CD4-positive, alpha-beta T cell (primary cell): Measurements from ENCODE around the gene CAPN15. TPM values are rescaled to one million over a fixed set of nuclear protein-coding genes. Genes with fewer than 3 reads are reported as not detected.

Experiments
- ATAC-seq: fragments of 200-7000 bp; cut with Tn5 transposase; one replicate; pipeline ENCODE4 v1.10.0; 2022; ENCODE audit warnings: mild to moderate bottlenecking; ENCODE audit not compliant: poor library complexity
- CTCF ChIA-PET: fragments of 350-600 bp; sonication (Branson Sonifier 250); formaldehyde crosslinking; loops from one replicate; lab custom pipeline; 2021; ENCODE audit warnings: antibody characterized with exemption, inconsistent platforms; lab: Charles Lee
- POLR2A ChIA-PET: fragments of 350-600 bp; sonication (Branson Sonifier 250); formaldehyde crosslinking; loops from one replicate; lab custom pipeline; 2021; ENCODE audit warnings: antibody characterized with exemption, inconsistent platforms; lab: Charles Lee
- DNase-seq, 14 experiments: peaks; one replicate each; pipeline ENCODE4 v3.0.0-alpha.2; 2013 to 2020; ENCODE audit warnings: mixed read lengths in 2 of 14
- H3K27ac ChIP-seq, 2 donors: one replicate each; pipeline versions ENCODE4 v1.5.1 to v1.7.0; 2013; ENCODE audit warnings: low read length in 2 of 2, low read depth in 1 of 2, mild to moderate bottlenecking in 1 of 2
- H3K27me3 ChIP-seq, 2 experiments: 1 replicate in 1 of 2; 2 replicates in 1 of 2; pipeline versions ENCODE4 v1.6.1 to v1.7.0; 2013; ENCODE audit warnings: low read length in 2 of 2, control low read depth in 1 of 2, mild to moderate bottlenecking in 1 of 2, moderate library complexity in 1 of 2; ENCODE audit not compliant: insufficient read depth in 2 of 2, control insufficient read depth in 1 of 2
- H3K36me3 ChIP-seq: one replicate; pipeline ENCODE4 v1.6.1; 2013; ENCODE audit warnings: low read length, control low read depth; ENCODE audit not compliant: insufficient read depth
- H3K4me1 ChIP-seq: one replicate; pipeline ENCODE4 v1.6.1; 2013; ENCODE audit warnings: low read length, control low read depth; ENCODE audit not compliant: insufficient read depth
- H3K4me3 ChIP-seq: one replicate; pipeline ENCODE4 v1.5.1; 2013; ENCODE audit warnings: mild to moderate bottlenecking, low read length, moderate library complexity
- H3K9me3 ChIP-seq, 2 experiments: 1 replicate in 1 of 2; 2 replicates in 1 of 2; pipeline versions ENCODE4 v1.6.1 to v1.7.0; 2013; ENCODE audit warnings: low read length in 2 of 2, mild to moderate bottlenecking in 2 of 2, control low read depth in 1 of 2, moderate library complexity in 1 of 2; ENCODE audit not compliant: control insufficient read depth in 1 of 2, insufficient read depth in 1 of 2
- H3K27ac Mint-ChIP-seq: one replicate; pipeline ENCODE4 v1.8.0; 2020; ENCODE audit warnings: mixed read lengths
- H3K27me3 Mint-ChIP-seq: one replicate; pipeline ENCODE4 v1.8.0; 2021; ENCODE audit warnings: mixed read lengths
- H3K36me3 Mint-ChIP-seq: one replicate; pipeline ENCODE4 v1.8.0; 2021; ENCODE audit warnings: low read depth, mixed read lengths
- H3K4me1 Mint-ChIP-seq: one replicate; pipeline ENCODE4 v1.8.0; 2021; ENCODE audit warnings: low read depth, mixed read lengths
- H3K4me3 Mint-ChIP-seq: one replicate; pipeline ENCODE4 v1.8.0; 2020; ENCODE audit warnings: mild to moderate bottlenecking, mixed read lengths
- H3K9me3 Mint-ChIP-seq: one replicate; pipeline ENCODE4 v1.8.0; 2020; ENCODE audit warnings: mixed read lengths
- CTCF ChIP-seq: fragments of 200-600 bp; IDR thresholded peaks from one replicate; pipeline ENCODE4 v1.8.0; 2022; ENCODE audit warnings: antibody characterized with exemption, mild to moderate bottlenecking
- intact Hi-C, 2 experiments: fragments of 100-400 bp; cut with DNase I in 1 of 2; cut with micrococcal nuclease in 1 of 2; formaldehyde crosslinking; loops; one replicate each; pipeline versions ENCODE4 v1.15.1 to v1.9.0; 2023 to 2025; cut with DNase I, micrococcal nuclease
- total RNA-seq, 174 experiments: library from RNA in 2 of 174; stranded (reverse) in 2 of 174; gene quantifications; one replicate each; pipeline ENCODE4 v1.2.3 and lab custom pipeline; 2021 to 2026

Gene CAPN15
- total RNA-seq, 2 experiments from 2014 or later, result 35.5 to 36.9 TPM

GRCh38 chr16:569445-570254, 42.1 kb downstream of the CAPN15 start, which contains the start of gene PIGQ:
Gene PIGQ, plus strand, starts transcription at chr16:569968. Its CDS starts 4,107 bp downstream, at chr16:574075.
- peak within 1 kb of the TSS; percentile 92 for H3K4me3 Mint-ChIP-seq
- Histone ChIP-seq H3K9me3 (no peaks in the 10 kb centered on the region), H3K4me1 (peaks cover 55% of the 10 kb centered on the region), H3K27ac (peak within 1 kb of the TSS; percentile 64 to 70), H3K4me3 (peak within 1 kb of the TSS; percentile 65), H3K36me3 (peaks cover 2% of the 10 kb centered on the region), H3K27me3 (no peaks in the 10 kb centered on the region)
- H3K36me3 Mint-ChIP-seq, result peaks cover 4% of the 10 kb centered on the region
- H3K27ac Mint-ChIP-seq, result peak within 1 kb of the TSS; percentile 85
- ATAC-seq, result peak; percentile 77
- ChIA-PET POLR2A (interaction anchor here (1.0 to 2.4 kb wide), 4 partner anchors 19 to 98 kb away, joined by 3 to 6 read pairs (median 3); partner anchors contain the start of genes CAPN15, RAB40C and RHOT2), CTCF (no interaction called here)
- peak; percentile 37 to 84 (median 58) for DNase-seq
- intact Hi-C loops, result loop anchor here (1.0 kb wide), 4 partner anchors 20 to 67 kb away; partner anchors contain the start of genes CAPN15 (in 1 of the 2), METTL26 (in 1 of the 2) and RAB40C (in 1 of the 2)
- peaks cover 33% of the 10 kb centered on the region for H3K4me1 Mint-ChIP-seq
- H3K27me3 Mint-ChIP-seq, result no peaks in the 10 kb centered on the region
- no peaks in the 10 kb centered on the region for H3K9me3 Mint-ChIP-seq
- no peak for TF ChIP-seq CTCF

- Mint-ChIP-seq H3K4me1 (peaks cover 23% of the 10 kb centered on the region), H3K36me3 (peaks cover 4% of the 10 kb centered on the region), H3K4me3 (no peak overlapping the region), H3K27me3 (no peaks in the 10 kb centered on the region), H3K9me3 (no peaks in the 10 kb centered on the region), H3K27ac (no peak overlapping the region)
- peaks cover 30% of the 10 kb centered on the region for H3K4me1 ChIP-seq
- no peaks in the 10 kb centered on the region for H3K9me3 ChIP-seq
- DNase-seq (no peak), ATAC-seq (no peak)
- CTCF ChIA-PET, result no interaction called here
- POLR2A ChIA-PET, result no interaction called here
- intact Hi-C loops, result no loop called here
- H3K27me3 ChIP-seq, result no peaks in the 10 kb centered on the region
- no peak overlapping the region for H3K4me3 ChIP-seq
- H3K27ac ChIP-seq, result no peak overlapping the region
- peaks cover 6% of the 10 kb centered on the region for H3K36me3 ChIP-seq
- no peak for TF ChIP-seq CTCF
Measured at GRCh38 chr16:572865-573650, 45.5 kb downstream of the CAPN15 start.

- TF ChIP-seq CTCF, result no peak
- CTCF ChIA-PET, result no interaction called here
- H3K9me3 ChIP-seq, result no peaks in the 10 kb centered on the region
- DNase-seq, result no peak
- H3K36me3 ChIP-seq, result peaks cover 6% of the 10 kb centered on the region
- no peaks in the 10 kb centered on the region for H3K27me3 ChIP-seq
- no peak for ATAC-seq
- POLR2A ChIA-PET, result no interaction called here
- Mint-ChIP-seq H3K4me1 (peaks cover 19% of the 10 kb centered on the region), H3K36me3 (peaks cover 4% of the 10 kb centered on the region), H3K27me3 (no peaks in the 10 kb centered on the region), H3K4me3 (no peak overlapping the region), H3K27ac (no peak overlapping the region), H3K9me3 (no peaks in the 10 kb centered on the region)
- intact Hi-C loops, result no loop called here
- H3K27ac ChIP-seq, result no peak overlapping the region
- H3K4me3 ChIP-seq, result no peak overlapping the region
- peaks cover 22% of the 10 kb centered on the region for H3K4me1 ChIP-seq
Measured at GRCh38 chr16:574021-574760, 46.7 kb downstream of the CAPN15 start.
